Left colon (tissue), 2 donors: ENCODE measurements around the gene ZFP36L1. TPM values are rescaled to one million over a fixed set of nuclear protein-coding genes. Genes with fewer than 3 reads are reported as not detected.

Experiments
- total RNA-seq, 2 donors: library from RNA; stranded (reverse); fragmentation: NEBNext Ultra II Directional; extraction: Animal tissue kit (Norgen Biotek cat#: 25700); gene quantifications; one replicate each; pipeline ENCODE4 v1.2.1, GENCODE V29; 2021
- donor health status: DM: no; HTN: no; CAD: no.
- donor health status: DM: yes; HTN: yes; CAD: no.

ZFP36L1 gene
- total RNA-seq, 2 donors from 2014 or later = 79.2 to 127 TPM

Other genes with a start within 250 kb of the ZFP36L1 start
- 100 to 1,000 TPM in 1 of 2 donors, 10 to 100 TPM in 1; 89.9 to 132 TPM for gene ACTN1, start 186.2 kb upstream of the ZFP36L1 start, total RNA-seq